B cell (primary cell): Measurements from ENCODE around the gene PDGFRA.

Source experiments
- CTCF ChIP-seq: fragments of 200-600 bp; IDR thresholded peaks from one replicate; pipeline ENCODE4 v1.8.0; 2022; ENCODE audit warnings: antibody characterized with exemption, mild to moderate bottlenecking
- EZH2 ChIP-seq: IDR thresholded peaks from 2 replicates; pipeline ENCODE4 v1.6.1; 2012; ENCODE audit warnings: borderline replicate concordance, low read depth, mild to moderate bottlenecking, moderate library complexity, low read length; ENCODE audit not compliant: insufficient read depth, poor library complexity, severe bottlenecking

DNA sequence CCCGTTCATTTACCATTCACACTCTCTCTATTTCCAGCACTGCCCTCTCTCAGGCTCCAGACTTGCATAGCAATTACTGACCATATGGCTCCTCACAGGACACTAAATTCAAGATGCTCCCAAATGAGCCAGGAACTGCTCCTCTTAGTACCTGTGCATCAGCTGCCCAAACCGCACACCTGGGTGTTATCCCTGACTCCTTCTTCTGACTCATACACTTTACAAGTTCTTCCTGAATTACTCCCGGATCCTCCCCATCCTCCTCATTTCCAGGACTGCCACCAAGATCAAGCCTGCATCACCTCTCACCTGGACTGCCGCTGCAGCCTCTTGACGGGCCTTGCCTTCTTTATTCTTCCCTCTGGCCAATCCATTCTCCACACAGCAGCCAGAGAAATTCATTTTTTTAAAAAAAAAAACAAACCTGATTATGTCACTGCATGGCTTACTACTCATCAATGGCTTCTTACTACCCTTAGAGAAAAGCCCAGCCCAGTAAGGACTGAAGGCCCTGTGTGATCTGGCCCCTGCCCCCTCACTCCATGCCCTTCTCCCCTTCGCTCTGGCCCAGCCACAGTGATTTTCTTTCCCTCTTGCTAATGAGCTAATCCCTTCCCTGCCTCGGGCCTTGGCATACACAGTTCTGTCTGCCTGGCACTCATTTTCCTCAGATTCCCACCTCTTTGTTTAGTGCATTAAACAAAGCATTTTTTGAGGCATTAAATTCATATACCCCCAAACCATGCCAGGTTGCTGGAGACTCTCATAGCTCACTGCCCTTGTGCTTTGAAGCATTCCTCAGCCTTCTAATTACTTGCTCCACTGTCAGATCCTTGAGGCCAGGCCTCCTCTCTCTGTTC lies 92.0 kb downstream of the PDGFRA start:
- TF ChIP-seq CTCF (no peak), EZH2 (no peak)
